Sciatic nerve (tissue), 2 donors: ENCODE results near the gene MOB3B. TPM values are rescaled to one million over a fixed set of nuclear protein-coding genes. Genes with fewer than 3 reads are reported as not detected.
A peak's percentile ranks its signal among the peaks of the same experiment; 100 is the strongest.

Source experiments
- ATAC-seq: fragments of 200-7000 bp; cut with Tn5 transposase; one replicate; pipeline ENCODE4 v1.9.1; 2020; ENCODE audit warnings: mild to moderate bottlenecking, moderate library complexity
- DNase-seq: peaks from one replicate; pipeline ENCODE4 v3.0.0-alpha.2; 2020; ENCODE audit warnings: low spot score
- intact Hi-C: fragments of 100-400 bp; cut with DNase I; formaldehyde crosslinking; loops from one replicate; pipeline ENCODE4 v1.14.2; 2022
- total RNA-seq: library from RNA; stranded (reverse); fragmentation: NEBNext Ultra II Directional; extraction: Animal tissue kit (Norgen Biotek cat#: 25700); gene quantifications from one replicate; pipeline ENCODE4 v1.2.1, GENCODE V29; 2021
- donor health status: DM: no; HTN: no; CAD: no.
- donor health status: DM: no; HTN: no; CAD: no.

MOB3B gene
- total RNA-seq, 1 donor from 2014 or later: 14.9 TPM

GRCh38 chr9:27548055-27548741, 18.6 kb upstream of the MOB3B start:
- ATAC-seq (peak; percentile 88), DNase-seq (no peak)
- intact Hi-C loops: no loop called here

GRCh38 chr9:27545471-27545870, 15.9 kb upstream of the MOB3B start:
- intact Hi-C loops: no loop called here
- ATAC-seq (no peak), DNase-seq (no peak)

- ATAC-seq (no peak), DNase-seq (no peak)
- intact Hi-C loops: no loop called here
These were observed 12.9 kb upstream of the MOB3B start for GRCh38 chr9:27542508-27542907.

GRCh38 chr9:27541740-27542139, 12.1 kb upstream of the MOB3B start:
- intact Hi-C loops: no loop called here
- DNase-seq (no peak), ATAC-seq (no peak)

GRCh38 chr9:27540502-27540901, 10.9 kb upstream of the MOB3B start:
- ATAC-seq (no peak), DNase-seq (no peak)
- intact Hi-C loops: no loop called here

- no peak for DNase-seq
- peak; percentile 95 for ATAC-seq
- intact Hi-C loops: loop anchor here (10.0 kb wide), 1 partner anchor 205 kb away; no protein-coding TSS in a partner anchor
These were observed 10.1 kb upstream of the MOB3B start for GRCh38 chr9:27539479-27540441.

- intact Hi-C loops: loop anchor here (10.0 kb wide), 1 partner anchor 204 kb away; no protein-coding TSS in a partner anchor
- DNase-seq: no peak
- ATAC-seq: no peak
These were observed 9.0 kb upstream of the MOB3B start for GRCh38 chr9:27538647-27539046.

- ATAC-seq: no peak
- DNase-seq: no peak
- intact Hi-C loops: loop anchor here (10.0 kb wide), 1 partner anchor 203 kb away; no protein-coding TSS in a partner anchor
These were observed 8.1 kb upstream of the MOB3B start for GRCh38 chr9:27537756-27538155.

- ATAC-seq: no peak
- DNase-seq: no peak
- intact Hi-C loops: loop anchor here (10.0 kb wide), 1 partner anchor 202 kb away; no protein-coding TSS in a partner anchor
These were observed 7.4 kb upstream of the MOB3B start for GRCh38 chr9:27537027-27537435.

- no peak for ATAC-seq
- intact Hi-C loops: loop anchor here (10.0 kb wide), 1 partner anchor 201 kb away; no protein-coding TSS in a partner anchor
- DNase-seq: no peak
These were observed 6.6 kb upstream of the MOB3B start for GRCh38 chr9:27536168-27536567.

GRCh38 chr9:27535701-27536118, 6.1 kb upstream of the MOB3B start:
- intact Hi-C loops: loop anchor here (10.0 kb wide), 1 partner anchor 201 kb away; no protein-coding TSS in a partner anchor
- ATAC-seq: no peak
- no peak for DNase-seq

- ATAC-seq (no peak), DNase-seq (no peak)
- intact Hi-C loops: loop anchor here (10.0 kb wide), 1 partner anchor 200 kb away; no protein-coding TSS in a partner anchor
These were observed 5.1 kb upstream of the MOB3B start for GRCh38 chr9:27534658-27535209.

- ATAC-seq (peak; percentile 79), DNase-seq (no peak)
- intact Hi-C loops: loop anchor here (10.0 kb wide), 1 partner anchor 199 kb away; no protein-coding TSS in a partner anchor
These were observed 4.5 kb upstream of the MOB3B start for GRCh38 chr9:27534131-27534530.

GRCh38 chr9:27533311-27533710, 3.7 kb upstream of the MOB3B start:
- DNase-seq (no peak), ATAC-seq (no peak)
- intact Hi-C loops: loop anchor here (10.0 kb wide), 1 partner anchor 199 kb away; no protein-coding TSS in a partner anchor

GRCh38 chr9:27532046-27532445, 2.4 kb upstream of the MOB3B start:
- intact Hi-C loops: loop anchor here (10.0 kb wide), 1 partner anchor 197 kb away; no protein-coding TSS in a partner anchor
- DNase-seq: no peak
- ATAC-seq: no peak

- intact Hi-C loops: loop anchor here (10.0 kb wide), 1 partner anchor 196 kb away; no protein-coding TSS in a partner anchor
- DNase-seq: no peak
- no peak for ATAC-seq
These were observed 1.5 kb upstream of the MOB3B start for GRCh38 chr9:27530915-27531755.

- intact Hi-C loops: no loop called here
- DNase-seq: peak; percentile 71
- peak; percentile 69 for ATAC-seq
These were observed 713 bp downstream of the MOB3B start for GRCh38 chr9:27528886-27529315.
